Measurements from ENCODE around the gene ELMO1. TPM values are rescaled to one million over a fixed set of nuclear protein-coding genes. Genes with fewer than 3 reads are reported as not detected.

Gene ELMO1
- total and polyA plus RNA-seq, 10 of the 15 experiments (the other 5 are each of a cell fraction or from before 2014, with no cell fraction given) = 22.6 to 85.9 (median 56.6) TPM

DNA sequence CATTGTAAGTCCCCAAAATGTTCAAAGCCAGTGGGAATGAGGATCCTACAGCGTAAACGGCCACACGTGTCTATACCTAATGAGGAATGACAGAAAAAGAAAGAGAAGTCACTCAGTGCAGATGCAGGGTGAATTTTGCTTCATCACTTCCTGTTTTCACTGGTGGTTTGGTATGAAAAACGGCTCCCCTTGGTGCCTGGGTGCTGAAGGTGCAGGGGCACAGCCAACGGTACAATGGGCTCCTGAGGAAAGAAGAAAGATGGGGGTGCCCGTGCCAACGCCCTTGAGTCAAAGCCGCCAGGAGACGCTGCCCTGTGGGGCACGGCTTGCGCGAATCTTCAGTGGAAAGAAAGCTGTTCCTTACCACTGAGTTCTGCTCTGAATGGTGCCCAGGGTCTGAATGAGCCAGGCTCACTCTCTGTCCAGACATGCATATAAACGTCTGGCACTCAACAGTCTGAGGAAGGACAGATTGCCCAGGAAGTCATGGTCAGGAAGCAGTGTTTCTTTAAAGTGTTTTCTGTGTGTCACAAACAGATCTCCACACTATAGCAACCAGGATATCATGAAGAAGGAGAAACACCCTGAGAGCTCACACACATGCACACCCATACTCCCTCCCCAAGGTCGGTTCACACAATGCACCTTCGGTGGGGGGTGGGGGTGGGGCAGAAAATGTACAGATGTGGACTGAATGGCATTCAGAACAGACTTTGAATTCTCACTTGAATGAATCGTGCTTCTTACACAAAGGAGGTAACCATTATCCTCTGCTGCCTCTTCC is 105.8 kb downstream of the ELMO1 start (continued):
- TF ChIP-seq KAT2A (conservative IDR thresholded peaks at IDR 0.05; ENCODE audit: control insufficient read depth, low read depth, low read length) (no peak), NR2F1 (conservative IDR thresholded peaks at IDR 0.05) (no peak), BMI1 (IDR thresholded peaks at IDR 0.05; ENCODE audit: borderline replicate concordance) (no peak), ATF7 (IDR thresholded peaks at IDR 0.05; ENCODE audit: low read depth) (0 out of 2 replicates have a peak, but pooled peaks have one; percentile 19), NRF1 (conservative IDR thresholded peaks at IDR 0.05; ENCODE audit: low read depth, low read length) (no peak), MTA3 (IDR thresholded peaks at IDR 0.05; ENCODE audit: borderline replicate concordance, low read length) (0 out of 2 replicates have a peak, but pooled peaks have one; percentile 73), SIN3A (IDR thresholded peaks at IDR 0.05; ENCODE audit: low read depth, low read length) (peak; percentile 25; the same call in 1 of the 2 replicates), ETV6 (conservative IDR thresholded peaks at IDR 0.05 in 1 of 2, IDR thresholded peaks at IDR 0.05 in 1 of 2; ENCODE audit: borderline replicate concordance in 1 of 2, low read depth in 1 of 2) (peak in 1 of 2 experiments; percentile 75; a peak in 2 of 4 replicates), NBN (IDR thresholded peaks at IDR 0.05) (peak; percentile 24; the same call in 1 of the 2 replicates), POU2F2 (IDR thresholded peaks at IDR 0.05; ENCODE audit: borderline replicate concordance, low read depth, low read length) (peak; percentile 41; the same call in 1 of the 3 replicates), RCOR1 (conservative IDR thresholded peaks at IDR 0.05; ENCODE audit: low read depth, low read length) (no peak), ZBED1 (IDR thresholded peaks at IDR 0.05; ENCODE audit: borderline replicate concordance) (no peak), MYB (IDR thresholded peaks at IDR 0.05; ENCODE audit: borderline replicate concordance, low read depth, low read length) (no peak), ZNF24 (IDR thresholded peaks at IDR 0.05) (0 out of 2 replicates have a peak, but pooled peaks have one; percentile 6), CEBPB (IDR thresholded peaks at IDR 0.05; ENCODE audit: borderline replicate concordance in 1 of 2, low read depth in 2 of 2, low read length in 2 of 2) (no peak), ESRRA (IDR thresholded peaks at IDR 0.05; ENCODE audit: low read length) (no peak), ZNF217 (IDR thresholded peaks at IDR 0.05) (no peak), CREM (IDR thresholded peaks at IDR 0.05; ENCODE audit: low read depth) (peak; percentile 38; the same call in 1 of the 2 replicates)
- TF ChIP-seq, protein P1, sequence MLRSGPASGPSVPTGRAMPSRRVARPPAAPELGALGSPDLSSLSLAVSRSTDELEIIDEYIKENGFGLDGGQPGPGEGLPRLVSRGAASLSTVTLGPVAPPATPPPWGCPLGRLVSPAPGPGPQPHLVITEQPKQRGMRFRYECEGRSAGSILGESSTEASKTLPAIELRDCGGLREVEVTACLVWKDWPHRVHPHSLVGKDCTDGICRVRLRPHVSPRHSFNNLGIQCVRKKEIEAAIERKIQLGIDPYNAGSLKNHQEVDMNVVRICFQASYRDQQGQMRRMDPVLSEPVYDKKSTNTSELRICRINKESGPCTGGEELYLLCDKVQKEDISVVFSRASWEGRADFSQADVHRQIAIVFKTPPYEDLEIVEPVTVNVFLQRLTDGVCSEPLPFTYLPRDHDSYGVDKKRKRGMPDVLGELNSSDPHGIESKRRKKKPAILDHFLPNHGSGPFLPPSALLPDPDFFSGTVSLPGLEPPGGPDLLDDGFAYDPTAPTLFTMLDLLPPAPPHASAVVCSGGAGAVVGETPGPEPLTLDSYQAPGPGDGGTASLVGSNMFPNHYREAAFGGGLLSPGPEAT (IDR thresholded peaks at IDR 0.05; ENCODE audit: low read depth) = 0 out of 2 replicates have a peak, but pooled peaks have one; percentile 51
- TF ChIP-seq, protein P2, sequence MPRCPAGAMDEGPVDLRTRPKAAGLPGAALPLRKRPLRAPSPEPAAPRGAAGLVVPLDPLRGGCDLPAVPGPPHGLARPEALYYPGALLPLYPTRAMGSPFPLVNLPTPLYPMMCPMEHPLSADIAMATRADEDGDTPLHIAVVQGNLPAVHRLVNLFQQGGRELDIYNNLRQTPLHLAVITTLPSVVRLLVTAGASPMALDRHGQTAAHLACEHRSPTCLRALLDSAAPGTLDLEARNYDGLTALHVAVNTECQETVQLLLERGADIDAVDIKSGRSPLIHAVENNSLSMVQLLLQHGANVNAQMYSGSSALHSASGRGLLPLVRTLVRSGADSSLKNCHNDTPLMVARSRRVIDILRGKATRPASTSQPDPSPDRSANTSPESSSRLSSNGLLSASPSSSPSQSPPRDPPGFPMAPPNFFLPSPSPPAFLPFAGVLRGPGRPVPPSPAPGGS (IDR thresholded peaks at IDR 0.05; ENCODE audit: borderline replicate concordance, insufficient read depth, low read depth, low read length, poor library complexity, severe bottlenecking) = no peak
- TF ChIP-seq, protein P3, sequence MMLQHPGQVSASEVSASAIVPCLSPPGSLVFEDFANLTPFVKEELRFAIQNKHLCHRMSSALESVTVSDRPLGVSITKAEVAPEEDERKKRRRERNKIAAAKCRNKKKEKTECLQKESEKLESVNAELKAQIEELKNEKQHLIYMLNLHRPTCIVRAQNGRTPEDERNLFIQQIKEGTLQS (IDR thresholded peaks at IDR 0.05; ENCODE audit: borderline replicate concordance, extremely low read depth, low read depth, low read length) = no peak
- TF ChIP-seq, protein P4, sequence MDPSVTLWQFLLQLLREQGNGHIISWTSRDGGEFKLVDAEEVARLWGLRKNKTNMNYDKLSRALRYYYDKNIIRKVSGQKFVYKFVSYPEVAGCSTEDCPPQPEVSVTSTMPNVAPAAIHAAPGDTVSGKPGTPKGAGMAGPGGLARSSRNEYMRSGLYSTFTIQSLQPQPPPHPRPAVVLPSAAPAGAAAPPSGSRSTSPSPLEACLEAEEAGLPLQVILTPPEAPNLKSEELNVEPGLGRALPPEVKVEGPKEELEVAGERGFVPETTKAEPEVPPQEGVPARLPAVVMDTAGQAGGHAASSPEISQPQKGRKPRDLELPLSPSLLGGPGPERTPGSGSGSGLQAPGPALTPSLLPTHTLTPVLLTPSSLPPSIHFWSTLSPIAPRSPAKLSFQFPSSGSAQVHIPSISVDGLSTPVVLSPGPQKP (IDR thresholded peaks at IDR 0.05; ENCODE audit: low read depth, low read length) = no peak

Measured in GM12878 (cell line).